GM12872 (cell line): Measurements from ENCODE around the gene DOK7.
A peak's percentile ranks its signal among the peaks of the same experiment; 100 is the strongest.

Source experiments
- TF ChIP-seq, protein P1 (sequence below): IDR thresholded peaks from 3 replicates; pipeline ENCODE4 v1.5.1; 2011; ENCODE audit warnings: low read depth, mild to moderate bottlenecking, low read length, moderate library complexity; ENCODE audit not compliant: insufficient read depth

The DOK7 gene

DNA sequence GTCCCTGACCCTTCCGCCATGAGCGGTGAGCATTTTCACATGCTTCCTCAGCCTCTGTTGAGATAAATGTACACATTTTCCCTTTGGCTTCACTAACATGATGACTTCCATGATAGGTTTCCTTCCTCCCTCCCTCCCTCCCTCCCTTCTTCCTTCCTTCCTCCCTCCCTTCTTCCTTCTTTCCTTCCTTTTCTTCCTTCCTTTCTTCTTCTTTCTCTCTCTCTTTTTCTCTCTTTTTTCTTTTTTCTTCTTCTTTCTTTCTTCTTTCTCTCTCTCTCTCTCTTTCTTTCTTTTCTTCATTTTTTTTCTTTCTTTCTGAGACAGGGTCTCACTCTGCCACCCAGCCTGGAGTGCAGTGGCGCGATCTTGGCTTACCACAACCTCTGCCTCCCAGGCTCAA, 12.5 kb upstream of the DOK7 start:
- TF ChIP-seq, protein P1, sequence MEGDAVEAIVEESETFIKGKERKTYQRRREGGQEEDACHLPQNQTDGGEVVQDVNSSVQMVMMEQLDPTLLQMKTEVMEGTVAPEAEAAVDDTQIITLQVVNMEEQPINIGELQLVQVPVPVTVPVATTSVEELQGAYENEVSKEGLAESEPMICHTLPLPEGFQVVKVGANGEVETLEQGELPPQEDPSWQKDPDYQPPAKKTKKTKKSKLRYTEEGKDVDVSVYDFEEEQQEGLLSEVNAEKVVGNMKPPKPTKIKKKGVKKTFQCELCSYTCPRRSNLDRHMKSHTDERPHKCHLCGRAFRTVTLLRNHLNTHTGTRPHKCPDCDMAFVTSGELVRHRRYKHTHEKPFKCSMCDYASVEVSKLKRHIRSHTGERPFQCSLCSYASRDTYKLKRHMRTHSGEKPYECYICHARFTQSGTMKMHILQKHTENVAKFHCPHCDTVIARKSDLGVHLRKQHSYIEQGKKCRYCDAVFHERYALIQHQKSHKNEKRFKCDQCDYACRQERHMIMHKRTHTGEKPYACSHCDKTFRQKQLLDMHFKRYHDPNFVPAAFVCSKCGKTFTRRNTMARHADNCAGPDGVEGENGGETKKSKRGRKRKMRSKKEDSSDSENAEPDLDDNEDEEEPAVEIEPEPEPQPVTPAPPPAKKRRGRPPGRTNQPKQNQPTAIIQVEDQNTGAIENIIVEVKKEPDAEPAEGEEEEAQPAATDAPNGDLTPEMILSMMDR, result no peak

DNA sequence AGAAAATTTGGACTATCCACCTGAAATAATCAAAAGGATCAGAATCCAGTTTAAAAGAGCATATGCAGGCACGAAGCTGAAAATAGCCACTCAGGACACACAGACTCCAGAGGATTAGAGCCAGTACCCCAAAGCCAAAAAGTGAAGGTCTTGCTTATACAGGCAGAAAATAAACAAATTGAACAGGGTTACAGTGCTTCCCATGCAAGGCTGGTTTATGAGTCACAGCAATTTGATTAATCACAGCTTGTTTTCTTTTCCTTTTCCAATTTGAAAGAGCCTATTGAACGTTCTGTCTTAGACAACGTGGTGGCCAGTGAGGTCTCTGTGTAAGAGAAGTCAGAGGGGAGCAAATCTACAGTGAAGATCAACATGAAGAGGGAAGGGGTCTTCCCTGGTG, 11.2 kb upstream of the DOK7 start:
- TF ChIP-seq, protein P1, result no peak

DNA sequence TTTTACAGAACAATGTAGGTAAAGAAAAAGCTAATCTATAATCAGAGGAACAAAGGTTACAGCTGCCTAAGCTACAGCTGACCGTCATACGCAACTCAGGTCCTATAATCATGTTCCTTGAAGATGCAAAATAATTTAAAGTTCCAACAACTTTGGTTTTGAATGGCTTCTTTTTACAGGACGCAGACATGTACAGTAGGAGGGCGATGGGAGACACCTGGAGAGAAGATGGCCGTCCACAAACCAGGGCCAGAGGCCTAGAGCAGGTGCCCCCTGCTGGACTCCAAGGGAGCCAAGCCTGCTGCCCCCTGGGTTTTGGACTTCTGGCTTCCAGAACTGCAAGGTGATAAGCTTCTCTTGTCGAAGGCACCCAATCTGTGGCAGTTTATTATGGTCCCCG, 10.7 kb upstream of the DOK7 start:
- TF ChIP-seq, protein P1, result peak; percentile 43

DNA sequence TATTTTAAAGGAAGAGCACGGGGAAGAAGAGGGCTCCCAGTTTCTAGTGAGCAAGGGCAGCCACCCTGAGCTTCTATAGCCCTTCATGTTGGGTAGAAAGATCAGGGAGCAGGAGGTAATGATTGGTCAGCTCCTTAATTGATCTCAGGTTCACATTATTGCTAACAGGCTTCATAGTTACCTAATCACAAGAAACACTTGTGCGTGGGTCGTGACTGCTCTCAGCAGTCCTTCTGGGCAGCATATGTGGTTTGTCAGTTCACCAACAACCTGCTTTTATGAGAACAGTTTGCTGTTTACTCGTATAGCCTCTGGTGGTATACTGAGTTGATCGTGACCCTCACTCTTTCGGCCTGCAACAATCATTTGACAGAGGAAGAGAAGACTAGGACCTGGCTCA, 4.7 kb upstream of the DOK7 start:
- TF ChIP-seq, protein P1, result no peak

DNA sequence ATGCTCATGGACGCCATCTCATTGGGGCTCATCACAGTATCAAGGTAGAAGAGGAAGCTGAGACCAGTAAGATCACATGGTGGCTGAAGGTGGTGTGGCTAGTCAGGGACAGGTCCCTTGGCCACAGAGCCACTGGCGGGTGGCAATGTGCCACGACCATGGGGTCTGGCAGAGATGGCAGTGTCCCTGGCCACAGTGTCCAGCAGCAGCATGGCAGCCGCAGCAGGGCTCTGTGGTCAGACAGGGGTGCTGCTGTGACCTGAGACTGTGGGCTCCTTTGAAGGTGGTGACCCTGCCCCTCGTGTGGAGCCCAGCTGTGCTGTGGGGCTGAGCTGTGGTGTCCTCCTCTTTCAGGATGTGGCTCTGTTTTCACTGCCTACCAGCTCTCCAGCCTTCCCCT, 2.2 kb upstream of the DOK7 start:
- TF ChIP-seq, protein P1, result no peak

DNA sequence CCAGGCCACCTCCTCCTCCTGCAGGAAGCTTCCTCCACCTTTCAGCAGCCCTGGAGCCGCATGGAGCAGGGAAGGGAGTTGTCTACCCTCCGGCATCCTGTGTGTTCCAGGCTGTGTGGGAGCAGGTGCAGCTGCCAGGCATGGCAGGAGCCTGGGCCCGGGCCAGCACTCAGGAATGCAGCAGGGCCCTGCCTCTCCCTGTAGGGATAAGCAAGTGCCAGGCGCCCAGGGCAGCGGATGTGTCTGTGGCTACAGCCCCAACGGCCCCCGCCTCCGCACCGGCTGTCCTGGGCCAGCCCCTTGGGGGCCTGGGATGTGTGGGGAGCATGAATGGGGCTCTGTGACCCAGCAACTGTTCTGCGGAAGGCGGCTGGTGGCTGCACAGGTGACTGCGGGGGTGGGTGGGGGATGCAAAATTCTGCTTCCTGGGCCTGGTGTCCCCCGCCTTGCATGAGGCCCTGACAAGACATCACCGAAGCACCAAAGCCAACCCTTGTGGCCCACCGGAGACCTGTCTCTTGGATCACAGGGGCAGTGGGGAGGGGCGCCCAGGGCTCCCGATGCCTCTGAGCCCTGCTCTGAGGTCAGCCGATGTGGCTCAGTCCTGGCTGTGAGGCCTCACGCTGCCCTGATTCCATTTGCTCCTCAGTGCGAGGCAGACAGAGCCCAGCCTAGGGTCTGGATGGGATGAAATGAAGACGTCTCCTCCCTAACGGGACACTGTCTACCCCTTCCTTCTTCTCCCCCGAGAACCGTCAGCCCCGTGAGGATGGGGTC, 1.4 kb upstream of the DOK7 start:
- TF ChIP-seq, protein P1, result no peak

DNA sequence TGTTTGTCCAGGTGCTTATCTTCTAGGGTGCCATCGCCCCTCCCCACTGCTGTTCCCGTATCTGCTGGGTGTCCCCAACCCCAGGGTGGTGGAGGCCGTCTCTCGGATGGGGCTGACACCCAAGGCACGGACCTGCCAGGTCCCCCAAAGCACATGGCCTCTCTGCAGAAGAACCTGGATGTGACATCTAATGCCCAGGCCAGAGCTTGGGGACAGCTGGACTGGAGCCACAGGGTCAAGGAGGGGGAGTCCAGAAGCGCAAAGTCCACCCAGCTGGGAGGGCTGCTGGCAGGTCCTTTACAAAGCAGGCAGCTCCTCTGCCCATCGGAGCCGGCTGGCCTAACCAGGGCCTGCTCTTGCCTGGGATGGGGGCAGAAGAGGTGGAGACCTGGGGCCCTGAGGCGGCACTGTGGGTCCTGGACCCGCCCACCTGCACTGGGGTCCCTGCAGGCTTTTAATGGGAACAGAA, 751 bp upstream of the DOK7 start:
- TF ChIP-seq, protein P1, result no peak
